Astrocyte (in vitro differentiated cells and primary cell): Measurements from ENCODE around the gene NCOA7. TPM values are rescaled to one million over a fixed set of nuclear protein-coding genes. Genes with fewer than 3 reads are reported as not detected.

Experiments used
- DNase-seq: peaks from one replicate; pipeline ENCODE4 v3.0.0-alpha.2; 2010; ENCODE audit warnings: low read depth
- FAIRE-seq: peaks from 2 replicates; lab custom pipeline; 2011; peaks lifted over from hg19 to GRCh38; lab: Jason Lieb, UNC
- H2AFZ ChIP-seq: 2 replicates; pipeline ENCODE4 v1.6.0; 2012; ENCODE audit warnings: low read depth, low read length, inconsistent platforms
- H3K27ac ChIP-seq: 2 replicates; pipeline ENCODE4 v1.5.1; 2011; ENCODE audit warnings: low read depth, low read length, inconsistent platforms
- H3K27me3 ChIP-seq: 2 replicates; pipeline ENCODE4 v1.6.0; 2011; ENCODE audit warnings: low read length, inconsistent platforms; ENCODE audit not compliant: insufficient read depth
- H3K36me3 ChIP-seq: 2 replicates; pipeline ENCODE4 v1.5.1; 2011; ENCODE audit warnings: low read length, inconsistent platforms; ENCODE audit not compliant: insufficient read depth
- H3K4me1 ChIP-seq: 2 replicates; pipeline ENCODE4 v1.5.1; 2011; ENCODE audit warnings: low read length, inconsistent platforms; ENCODE audit not compliant: insufficient read depth
- H3K4me2 ChIP-seq: 2 replicates; pipeline ENCODE4 v1.6.0; 2012; ENCODE audit warnings: low read length, inconsistent platforms
- H3K4me3 ChIP-seq: 2 replicates; pipeline ENCODE4 v1.5.1; 2011; ENCODE audit warnings: low read depth, mild to moderate bottlenecking, low read length, inconsistent platforms; ENCODE audit not compliant: insufficient read depth
- H3K79me2 ChIP-seq: 2 replicates; pipeline ENCODE4 v1.6.0; 2012; ENCODE audit warnings: mild to moderate bottlenecking, low read length, inconsistent platforms; ENCODE audit not compliant: insufficient read depth
- H3K9ac ChIP-seq: 2 replicates; pipeline ENCODE4 v1.6.0; 2012; ENCODE audit warnings: mild to moderate bottlenecking, low read length, inconsistent platforms
- H3K9me3 ChIP-seq: 2 replicates; pipeline ENCODE4 v1.5.1; 2012; ENCODE audit warnings: low read depth, mild to moderate bottlenecking, low read length, inconsistent platforms; ENCODE audit not compliant: insufficient read depth
- H4K20me1 ChIP-seq: 2 replicates; pipeline ENCODE4 v1.6.0; 2012; ENCODE audit warnings: low read length, inconsistent platforms; ENCODE audit not compliant: insufficient read depth
- H3K27ac Mint-ChIP-seq: one replicate; pipeline ENCODE4 v1.8.0; 2021; ENCODE audit warnings: mild to moderate bottlenecking, mixed read lengths; ENCODE audit not compliant: unreplicated experiment
- H3K27me3 Mint-ChIP-seq: one replicate; pipeline ENCODE4 v1.8.0; 2021; ENCODE audit warnings: low read depth, mixed read lengths; ENCODE audit not compliant: unreplicated experiment
- H3K36me3 Mint-ChIP-seq: one replicate; pipeline ENCODE4 v1.8.0; 2021; ENCODE audit warnings: low read depth, mixed read lengths; ENCODE audit not compliant: unreplicated experiment
- H3K4me1 Mint-ChIP-seq: one replicate; pipeline ENCODE4 v1.8.0; 2021; ENCODE audit warnings: low read depth, mixed read lengths; ENCODE audit not compliant: unreplicated experiment
- H3K4me3 Mint-ChIP-seq: one replicate; pipeline ENCODE4 v1.8.0; 2021; ENCODE audit warnings: mild to moderate bottlenecking, moderate library complexity, mixed read lengths; ENCODE audit not compliant: unreplicated experiment
- H3K9me3 Mint-ChIP-seq: one replicate; pipeline ENCODE4 v1.8.0; 2021; ENCODE audit warnings: mild to moderate bottlenecking, mixed read lengths; ENCODE audit not compliant: unreplicated experiment
- CTCF ChIP-seq: IDR thresholded peaks from 2 replicates; pipeline ENCODE4 v1.5.1; 2011; ENCODE audit warnings: low read depth, mild to moderate bottlenecking, inconsistent platforms, low read length, moderate library complexity; ENCODE audit not compliant: insufficient read depth
- EZH2 ChIP-seq: IDR thresholded peaks from 2 replicates; pipeline ENCODE4 v1.6.1; 2012; ENCODE audit warnings: mild to moderate bottlenecking, low read length, inconsistent platforms; ENCODE audit not compliant: insufficient read depth
- total RNA-seq: library from RNA; stranded (reverse); gene quantifications from 2 replicates; pipeline ENCODE4 v1.2.1, GENCODE V29; 2021

NCOA7 gene
- total RNA-seq, 1 donor from 2014 or later = 26.0 TPM

GRCh38 chr6:125886914-125887313, 96.2 kb downstream of the NCOA7 start:
- H3K27me3 ChIP-seq = no peaks in the 10 kb centered on the region
- peaks cover 5% of the 10 kb centered on the region for H3K36me3 Mint-ChIP-seq
- no peaks in the 10 kb centered on the region for H3K9me3 Mint-ChIP-seq
- H3K27ac ChIP-seq = no peak overlapping the region
- no peak overlapping the region for H3K27ac Mint-ChIP-seq
- H3K36me3 ChIP-seq = peaks cover 8% of the 10 kb centered on the region
- H3K4me3 Mint-ChIP-seq = no peak overlapping the region
- no peaks in the 10 kb centered on the region for H3K9me3 ChIP-seq
- H3K4me1 ChIP-seq = no peaks in the 10 kb centered on the region
- H3K79me2 ChIP-seq = no peaks in the 10 kb centered on the region
- H4K20me1 ChIP-seq = no peaks in the 10 kb centered on the region
- H3K27me3 Mint-ChIP-seq = no peaks in the 10 kb centered on the region
- no peak for TF ChIP-seq EZH2
- TF ChIP-seq CTCF = no peak
- H3K9ac ChIP-seq = no peak overlapping the region
- FAIRE-seq = no peak
- no peak overlapping the region for H3K4me2 ChIP-seq
- H3K4me3 ChIP-seq = no peak overlapping the region
- DNase-seq = no peak
- H3K4me1 Mint-ChIP-seq = no peaks in the 10 kb centered on the region
- no peak overlapping the region for H2AFZ ChIP-seq

- H3K9me3 Mint-ChIP-seq = no peaks in the 10 kb centered on the region
- Histone ChIP-seq H3K9ac (no peak overlapping the region), H3K4me1 (no peaks in the 10 kb centered on the region), H3K79me2 (no peaks in the 10 kb centered on the region), H3K4me3 (no peak overlapping the region), H4K20me1 (no peaks in the 10 kb centered on the region), H3K27ac (no peak overlapping the region), H3K36me3 (peaks cover 8% of the 10 kb centered on the region), H3K9me3 (no peaks in the 10 kb centered on the region), H2AFZ (no peak overlapping the region), H3K27me3 (no peaks in the 10 kb centered on the region), H3K4me2 (no peak overlapping the region)
- FAIRE-seq (no peak), DNase-seq (no peak)
- TF ChIP-seq EZH2 = no peak
- TF ChIP-seq CTCF = no peak
- no peak overlapping the region for H3K4me3 Mint-ChIP-seq
- peaks cover 5% of the 10 kb centered on the region for H3K36me3 Mint-ChIP-seq
- H3K27ac Mint-ChIP-seq = no peak overlapping the region
- H3K4me1 Mint-ChIP-seq = no peaks in the 10 kb centered on the region
- H3K27me3 Mint-ChIP-seq = no peaks in the 10 kb centered on the region
These were observed 96.6 kb downstream of the NCOA7 start for GRCh38 chr6:125887372-125887771.

GRCh38 chr6:125888989-125889656, 98.4 kb downstream of the NCOA7 start:
- Histone ChIP-seq H3K36me3 (peaks cover 6% of the 10 kb centered on the region), H3K4me1 (no peaks in the 10 kb centered on the region), H3K27ac (no peak overlapping the region), H3K9me3 (no peaks in the 10 kb centered on the region), H3K4me2 (no peak overlapping the region), H3K79me2 (no peaks in the 10 kb centered on the region), H3K4me3 (no peak overlapping the region), H3K9ac (no peak overlapping the region), H4K20me1 (no peaks in the 10 kb centered on the region), H2AFZ (no peak overlapping the region), H3K27me3 (no peaks in the 10 kb centered on the region)
- Mint-ChIP-seq H3K27ac (no peak overlapping the region), H3K9me3 (no peaks in the 10 kb centered on the region), H3K36me3 (peaks cover 3% of the 10 kb centered on the region), H3K4me3 (no peak overlapping the region), H3K27me3 (no peaks in the 10 kb centered on the region), H3K4me1 (no peaks in the 10 kb centered on the region)
- DNase-seq (peak; percentile 13), FAIRE-seq (no peak)
- TF ChIP-seq CTCF (peak; percentile 39), EZH2 (no peak)
